ENCODE measurements around the gene EIF5AL1.
"Not testable (repeated sequence)": the region's sequence is repeated elsewhere in the genome, so short reads cannot be mapped to it uniquely, and the experiment has no call there.

GRCh38 chr10:79508245-79508644, 4.1 kb upstream of the EIF5AL1 start:
- TF ChIP-seq ZNF18 (tag by site-specific recombination; IDR thresholded peaks at IDR 0.05); CTCF (tag by site-specific recombination; IDR thresholded peaks at IDR 0.05); ZFHX2 (tag by site-specific recombination; conservative IDR thresholded peaks at IDR 0.05); ZFP3 (tag by site-specific recombination; IDR thresholded peaks at IDR 0.05; ENCODE audit: low read depth); SCRT1 (tag by site-specific recombination; IDR thresholded peaks at IDR 0.05; ENCODE audit: borderline replicate concordance); ZNF48 (tag by site-specific recombination; IDR thresholded peaks at IDR 0.05); ZNF324 (tag by site-specific recombination; IDR thresholded peaks at IDR 0.05); YY1 (tag by site-specific recombination; IDR thresholded peaks at IDR 0.05); ZNF704 (tag by site-specific recombination; IDR thresholded peaks at IDR 0.05); ZNF558 (tag by site-specific recombination; IDR thresholded peaks at IDR 0.05); ZNF274 (IDR thresholded peaks at IDR 0.05; ENCODE audit: low read length); ZNF274 (tag by site-specific recombination; IDR thresholded peaks at IDR 0.05; ENCODE audit: borderline replicate concordance); ZBTB21 (tag by site-specific recombination; IDR thresholded peaks at IDR 0.05): not testable (repeated sequence)

Measured in HEK293 (cell line).